Measurements from ENCODE around the gene YKT6. TPM values are rescaled to one million over a fixed set of nuclear protein-coding genes. Genes with fewer than 3 reads are reported as not detected.

Gene YKT6
- total and polyA plus RNA-seq, 2 experiments from 2014 or later, result 33.5 to 114 TPM

DNA sequence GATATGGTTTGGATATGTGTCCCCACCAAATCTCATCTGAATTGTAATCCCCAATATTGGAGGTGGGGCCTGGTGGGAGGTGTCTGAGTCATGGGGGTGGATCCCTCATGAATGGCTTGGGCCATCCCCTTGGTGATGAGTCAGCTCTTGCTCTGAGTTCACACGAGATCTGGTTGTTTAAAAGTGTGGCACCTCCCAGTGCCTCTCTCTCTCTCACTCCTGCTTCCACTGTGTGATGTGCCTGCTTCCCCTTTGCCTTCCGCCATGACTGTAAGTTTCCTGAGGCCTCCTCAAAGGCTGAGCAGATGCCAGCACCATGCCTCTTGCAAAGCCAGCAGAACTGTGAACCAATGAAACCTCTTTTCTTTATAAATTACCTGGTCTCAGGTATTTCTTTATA lies 6.7 kb upstream of the YKT6 start:
- no peaks in the 10 kb centered on the region; the same call in 1 of the 2 replicates for H3K9me2 ChIP-seq (ENCODE audit: insufficient read depth)
- H4K20me1 ChIP-seq (replicated peaks; ENCODE audit: insufficient read depth), result no peaks in the 10 kb centered on the region
- H3K4me1 ChIP-seq (ENCODE audit: insufficient read depth), result no peaks in the 10 kb centered on the region
- H3K27ac ChIP-seq (ENCODE audit: low read depth), result no peak overlapping the region
- Mint-ChIP-seq H3K4me3 (no peak overlapping the region), H3K9me3 (no peaks in the 10 kb centered on the region), H3K36me3 (ENCODE audit: low read depth) (no peaks in the 10 kb centered on the region; the same call in 2 of the 3 replicates), H3K4me1 (peaks cover 8% of the 10 kb centered on the region; the same call in 2 of the 3 replicates), H3K27me3 (ENCODE audit: insufficient read depth, low read depth, poor library complexity) (peaks cover 7% of the 10 kb centered on the region), H3K27ac (no peak overlapping the region; the same call in 1 of the 2 replicates)
- ATAC-seq, result no peak
- TF ChIP-seq STAT1 (IDR thresholded peaks at IDR 0.05; ENCODE audit: unreplicated experiment) (no peak), CREB1 (CRISPR knock-in tag; IDR thresholded peaks at IDR 0.05; ENCODE audit: low read depth) (no peak), POLR2AphosphoS5 (IDR thresholded peaks at IDR 0.05; ENCODE audit: low read depth) (no peak), ZNF114 (CRISPR knock-in tag; IDR thresholded peaks at IDR 0.05) (no peak), JUNB (IDR thresholded peaks at IDR 0.05; ENCODE audit: unreplicated experiment) (no peak), NANOG (IDR thresholded peaks at IDR 0.05; ENCODE audit: borderline replicate concordance) (no peak), EZH2 (IDR thresholded peaks at IDR 0.05; ENCODE audit: low read depth, unreplicated experiment) (no peak), ZNF331 (CRISPR knock-in tag; IDR thresholded peaks at IDR 0.05; ENCODE audit: low read depth) (no peak), EZH2phosphoT487 (IDR thresholded peaks at IDR 0.05; ENCODE audit: unreplicated experiment) (no peak)
- TF ChIP-seq, protein P1, sequence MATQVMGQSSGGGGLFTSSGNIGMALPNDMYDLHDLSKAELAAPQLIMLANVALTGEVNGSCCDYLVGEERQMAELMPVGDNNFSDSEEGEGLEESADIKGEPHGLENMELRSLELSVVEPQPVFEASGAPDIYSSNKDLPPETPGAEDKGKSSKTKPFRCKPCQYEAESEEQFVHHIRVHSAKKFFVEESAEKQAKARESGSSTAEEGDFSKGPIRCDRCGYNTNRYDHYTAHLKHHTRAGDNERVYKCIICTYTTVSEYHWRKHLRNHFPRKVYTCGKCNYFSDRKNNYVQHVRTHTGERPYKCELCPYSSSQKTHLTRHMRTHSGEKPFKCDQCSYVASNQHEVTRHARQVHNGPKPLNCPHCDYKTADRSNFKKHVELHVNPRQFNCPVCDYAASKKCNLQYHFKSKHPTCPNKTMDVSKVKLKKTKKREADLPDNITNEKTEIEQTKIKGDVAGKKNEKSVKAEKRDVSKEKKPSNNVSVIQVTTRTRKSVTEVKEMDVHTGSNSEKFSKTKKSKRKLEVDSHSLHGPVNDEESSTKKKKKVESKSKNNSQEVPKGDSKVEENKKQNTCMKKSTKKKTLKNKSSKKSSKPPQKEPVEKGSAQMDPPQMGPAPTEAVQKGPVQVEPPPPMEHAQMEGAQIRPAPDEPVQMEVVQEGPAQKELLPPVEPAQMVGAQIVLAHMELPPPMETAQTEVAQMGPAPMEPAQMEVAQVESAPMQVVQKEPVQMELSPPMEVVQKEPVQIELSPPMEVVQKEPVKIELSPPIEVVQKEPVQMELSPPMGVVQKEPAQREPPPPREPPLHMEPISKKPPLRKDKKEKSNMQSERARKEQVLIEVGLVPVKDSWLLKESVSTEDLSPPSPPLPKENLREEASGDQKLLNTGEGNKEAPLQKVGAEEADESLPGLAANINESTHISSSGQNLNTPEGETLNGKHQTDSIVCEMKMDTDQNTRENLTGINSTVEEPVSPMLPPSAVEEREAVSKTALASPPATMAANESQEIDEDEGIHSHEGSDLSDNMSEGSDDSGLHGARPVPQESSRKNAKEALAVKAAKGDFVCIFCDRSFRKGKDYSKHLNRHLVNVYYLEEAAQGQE (IDR thresholded peaks at IDR 0.05; ENCODE audit: unreplicated experiment), result no peak
- TF ChIP-seq, protein P2, sequence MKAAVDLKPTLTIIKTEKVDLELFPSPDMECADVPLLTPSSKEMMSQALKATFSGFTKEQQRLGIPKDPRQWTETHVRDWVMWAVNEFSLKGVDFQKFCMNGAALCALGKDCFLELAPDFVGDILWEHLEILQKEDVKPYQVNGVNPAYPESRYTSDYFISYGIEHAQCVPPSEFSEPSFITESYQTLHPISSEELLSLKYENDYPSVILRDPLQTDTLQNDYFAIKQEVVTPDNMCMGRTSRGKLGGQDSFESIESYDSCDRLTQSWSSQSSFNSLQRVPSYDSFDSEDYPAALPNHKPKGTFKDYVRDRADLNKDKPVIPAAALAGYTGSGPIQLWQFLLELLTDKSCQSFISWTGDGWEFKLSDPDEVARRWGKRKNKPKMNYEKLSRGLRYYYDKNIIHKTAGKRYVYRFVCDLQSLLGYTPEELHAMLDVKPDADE (IDR thresholded peaks at IDR 0.05), result no peak
- TF ChIP-seq, protein P3, sequence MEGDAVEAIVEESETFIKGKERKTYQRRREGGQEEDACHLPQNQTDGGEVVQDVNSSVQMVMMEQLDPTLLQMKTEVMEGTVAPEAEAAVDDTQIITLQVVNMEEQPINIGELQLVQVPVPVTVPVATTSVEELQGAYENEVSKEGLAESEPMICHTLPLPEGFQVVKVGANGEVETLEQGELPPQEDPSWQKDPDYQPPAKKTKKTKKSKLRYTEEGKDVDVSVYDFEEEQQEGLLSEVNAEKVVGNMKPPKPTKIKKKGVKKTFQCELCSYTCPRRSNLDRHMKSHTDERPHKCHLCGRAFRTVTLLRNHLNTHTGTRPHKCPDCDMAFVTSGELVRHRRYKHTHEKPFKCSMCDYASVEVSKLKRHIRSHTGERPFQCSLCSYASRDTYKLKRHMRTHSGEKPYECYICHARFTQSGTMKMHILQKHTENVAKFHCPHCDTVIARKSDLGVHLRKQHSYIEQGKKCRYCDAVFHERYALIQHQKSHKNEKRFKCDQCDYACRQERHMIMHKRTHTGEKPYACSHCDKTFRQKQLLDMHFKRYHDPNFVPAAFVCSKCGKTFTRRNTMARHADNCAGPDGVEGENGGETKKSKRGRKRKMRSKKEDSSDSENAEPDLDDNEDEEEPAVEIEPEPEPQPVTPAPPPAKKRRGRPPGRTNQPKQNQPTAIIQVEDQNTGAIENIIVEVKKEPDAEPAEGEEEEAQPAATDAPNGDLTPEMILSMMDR (conservative IDR thresholded peaks at IDR 0.05; ENCODE audit: low read depth in 2 of 2), result no peak
- TF ChIP-seq, protein P4, sequence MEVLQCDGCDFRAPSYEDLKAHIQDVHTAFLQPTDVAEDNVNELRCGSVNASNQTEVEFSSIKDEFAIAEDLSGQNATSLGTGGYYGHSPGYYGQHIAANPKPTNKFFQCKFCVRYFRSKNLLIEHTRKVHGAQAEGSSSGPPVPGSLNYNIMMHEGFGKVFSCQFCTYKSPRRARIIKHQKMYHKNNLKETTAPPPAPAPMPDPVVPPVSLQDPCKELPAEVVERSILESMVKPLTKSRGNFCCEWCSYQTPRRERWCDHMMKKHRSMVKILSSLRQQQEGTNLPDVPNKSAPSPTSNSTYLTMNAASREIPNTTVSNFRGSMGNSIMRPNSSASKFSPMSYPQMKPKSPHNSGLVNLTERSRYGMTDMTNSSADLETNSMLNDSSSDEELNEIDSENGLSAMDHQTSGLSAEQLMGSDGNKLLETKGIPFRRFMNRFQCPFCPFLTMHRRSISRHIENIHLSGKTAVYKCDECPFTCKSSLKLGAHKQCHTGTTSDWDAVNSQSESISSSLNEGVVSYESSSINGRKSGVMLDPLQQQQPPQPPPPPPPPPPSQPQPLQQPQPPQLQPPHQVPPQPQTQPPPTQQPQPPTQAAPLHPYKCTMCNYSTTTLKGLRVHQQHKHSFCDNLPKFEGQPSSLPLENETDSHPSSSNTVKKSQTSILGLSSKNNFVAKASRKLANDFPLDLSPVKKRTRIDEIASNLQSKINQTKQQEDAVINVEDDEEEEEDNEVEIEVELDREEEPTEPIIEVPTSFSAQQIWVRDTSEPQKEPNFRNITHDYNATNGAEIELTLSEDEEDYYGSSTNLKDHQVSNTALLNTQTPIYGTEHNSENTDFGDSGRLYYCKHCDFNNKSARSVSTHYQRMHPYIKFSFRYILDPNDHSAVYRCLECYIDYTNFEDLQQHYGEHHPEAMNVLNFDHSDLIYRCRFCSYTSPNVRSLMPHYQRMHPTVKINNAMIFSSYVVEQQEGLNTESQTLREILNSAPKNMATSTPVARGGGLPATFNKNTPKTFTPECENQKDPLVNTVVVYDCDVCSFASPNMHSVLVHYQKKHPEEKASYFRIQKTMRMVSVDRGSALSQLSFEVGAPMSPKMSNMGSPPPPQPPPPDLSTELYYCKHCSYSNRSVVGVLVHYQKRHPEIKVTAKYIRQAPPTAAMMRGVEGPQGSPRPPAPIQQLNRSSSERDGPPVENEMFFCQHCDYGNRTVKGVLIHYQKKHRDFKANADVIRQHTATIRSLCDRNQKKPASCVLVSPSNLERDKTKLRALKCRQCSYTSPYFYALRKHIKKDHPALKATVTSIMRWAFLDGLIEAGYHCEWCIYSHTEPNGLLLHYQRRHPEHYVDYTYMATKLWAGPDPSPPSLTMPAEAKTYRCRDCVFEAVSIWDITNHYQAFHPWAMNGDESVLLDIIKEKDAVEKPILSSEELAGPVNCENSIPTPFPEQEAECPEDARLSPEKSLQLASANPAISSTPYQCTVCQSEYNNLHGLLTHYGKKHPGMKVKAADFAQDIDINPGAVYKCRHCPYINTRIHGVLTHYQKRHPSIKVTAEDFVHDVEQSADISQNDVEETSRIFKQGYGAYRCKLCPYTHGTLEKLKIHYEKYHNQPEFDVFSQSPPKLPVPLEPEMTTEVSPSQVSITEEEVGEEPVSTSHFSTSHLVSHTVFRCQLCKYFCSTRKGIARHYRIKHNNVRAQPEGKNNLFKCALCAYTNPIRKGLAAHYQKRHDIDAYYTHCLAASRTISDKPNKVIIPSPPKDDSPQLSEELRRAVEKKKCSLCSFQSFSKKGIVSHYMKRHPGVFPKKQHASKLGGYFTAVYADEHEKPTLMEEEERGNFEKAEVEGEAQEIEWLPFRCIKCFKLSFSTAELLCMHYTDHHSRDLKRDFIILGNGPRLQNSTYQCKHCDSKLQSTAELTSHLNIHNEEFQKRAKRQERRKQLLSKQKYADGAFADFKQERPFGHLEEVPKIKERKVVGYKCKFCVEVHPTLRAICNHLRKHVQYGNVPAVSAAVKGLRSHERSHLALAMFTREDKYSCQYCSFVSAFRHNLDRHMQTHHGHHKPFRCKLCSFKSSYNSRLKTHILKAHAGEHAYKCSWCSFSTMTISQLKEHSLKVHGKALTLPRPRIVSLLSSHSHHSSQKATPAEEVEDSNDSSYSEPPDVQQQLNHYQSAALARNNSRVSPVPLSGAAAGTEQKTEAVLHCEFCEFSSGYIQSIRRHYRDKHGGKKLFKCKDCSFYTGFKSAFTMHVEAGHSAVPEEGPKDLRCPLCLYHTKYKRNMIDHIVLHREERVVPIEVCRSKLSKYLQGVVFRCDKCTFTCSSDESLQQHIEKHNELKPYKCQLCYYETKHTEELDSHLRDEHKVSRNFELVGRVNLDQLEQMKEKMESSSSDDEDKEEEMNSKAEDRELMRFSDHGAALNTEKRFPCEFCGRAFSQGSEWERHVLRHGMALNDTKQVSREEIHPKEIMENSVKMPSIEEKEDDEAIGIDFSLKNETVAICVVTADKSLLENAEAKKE (CRISPR knock-in tag; IDR thresholded peaks at IDR 0.05), result no peak
- H3F3A ChIP-seq (replicated peaks; ENCODE audit: low read depth), result no peaks in the 10 kb centered on the region
- H3K79me2 ChIP-seq (replicated peaks; ENCODE audit: insufficient read depth), result no peaks in the 10 kb centered on the region
- H2AFZ ChIP-seq, result no peak overlapping the region
- H3K4me3 ChIP-seq, result no peak overlapping the region
- no peak overlapping the region for H3K4me2 ChIP-seq
- no peaks in the 10 kb centered on the region for H3K36me3 ChIP-seq (ENCODE audit: insufficient read depth)
- DNase-seq (ENCODE audit: low spot score), result no peak
- peaks cover 7% of the 10 kb centered on the region; the same call in 1 of the 2 replicates for H3K27me3 ChIP-seq (ENCODE audit: insufficient read depth)
